GM23338 (cell line): ENCODE data around the gene ARMH1. TPM values are rescaled to one million over a fixed set of nuclear protein-coding genes. Genes with fewer than 3 reads are reported as not detected.

ENCODE experiments used
- ATAC-seq: fragments of 200-7000 bp; cut with Tn5 transposase; 3 replicates; pipeline ENCODE4 v1.9.1; 2020
- DNase-seq: peaks from one replicate; pipeline ENCODE4 v3.0.0-alpha.2; 2015; ENCODE audit warnings: low spot score
- H2AFZ ChIP-seq: fragments of 200-600 bp; sonication (generic); 2 replicates; pipeline ENCODE4 v1.8.0; 2016; ENCODE audit warnings: antibody characterized with exemption, mild to moderate bottlenecking, moderate library complexity
- H3F3A ChIP-seq: fragments of 200-600 bp; sonication (generic); replicated peaks from 2 replicates; pipeline ENCODE4 v1.8.0; 2017; ENCODE audit warnings: antibody characterized with exemption, mixed run types, low read depth
- H3K27ac ChIP-seq: fragments of 200-600 bp; sonication (generic); 2 replicates; pipeline ENCODE4 v1.6.1; 2016; ENCODE audit warnings: low read depth
- H3K27me3 ChIP-seq: fragments of 200-600 bp; sonication (generic); 2 replicates; pipeline ENCODE4 v1.8.0; 2016; ENCODE audit warnings: mild to moderate bottlenecking, mixed run types, moderate library complexity; ENCODE audit not compliant: insufficient read depth
- H3K36me3 ChIP-seq: fragments of 200-600 bp; sonication (generic); 2 replicates; pipeline ENCODE4 v1.8.0; 2016; ENCODE audit warnings: mild to moderate bottlenecking; ENCODE audit not compliant: insufficient read depth
- H3K4me1 ChIP-seq: fragments of 200-600 bp; sonication (generic); 2 replicates; pipeline ENCODE4 v1.8.0; 2016; ENCODE audit warnings: mild to moderate bottlenecking, moderate library complexity; ENCODE audit not compliant: insufficient read depth
- H3K4me2 ChIP-seq: fragments of 200-600 bp; sonication (generic); 2 replicates; pipeline ENCODE4 v1.7.1; 2017; ENCODE audit warnings: mixed run types
- H3K4me3 ChIP-seq: fragments of 200-600 bp; sonication (generic); 2 replicates; pipeline ENCODE4 v1.6.1; 2016; ENCODE audit warnings: mixed run types
- H3K79me2 ChIP-seq: fragments of 200-600 bp; sonication (generic); replicated peaks from 2 replicates; pipeline ENCODE4 v1.8.0; 2017; ENCODE audit warnings: mild to moderate bottlenecking; ENCODE audit not compliant: insufficient read depth
- H3K9me2 ChIP-seq: fragments of 200-600 bp; sonication (generic); 2 replicates; pipeline ENCODE4 v1.8.0; 2017; ENCODE audit not compliant: insufficient read depth
- H4K20me1 ChIP-seq: fragments of 200-600 bp; sonication (generic); replicated peaks from 2 replicates; pipeline ENCODE4 v1.8.0; 2017; ENCODE audit warnings: mild to moderate bottlenecking; ENCODE audit not compliant: insufficient read depth
- H3K27ac Mint-ChIP-seq: 2 replicates; pipeline ENCODE4 v1.8.0; 2020; ENCODE audit warnings: inconsistent platforms, mild to moderate bottlenecking, moderate library complexity, mixed read lengths
- H3K27me3 Mint-ChIP-seq: 3 replicates; pipeline ENCODE4 v1.8.0; 2022; ENCODE audit warnings: low read depth, mild to moderate bottlenecking, moderate library complexity, mixed read lengths, inconsistent platforms; ENCODE audit not compliant: insufficient read depth, poor library complexity
- H3K36me3 Mint-ChIP-seq: 3 replicates; pipeline ENCODE4 v1.8.0; 2021; ENCODE audit warnings: low read depth, mild to moderate bottlenecking, inconsistent platforms, moderate library complexity, mixed read lengths
- H3K4me1 Mint-ChIP-seq: 3 replicates; pipeline ENCODE4 v1.8.0; 2020; ENCODE audit warnings: mild to moderate bottlenecking, inconsistent platforms, mixed read lengths
- H3K4me3 Mint-ChIP-seq: 3 replicates; pipeline ENCODE4 v1.8.0; 2021; ENCODE audit warnings: moderate library complexity, mild to moderate bottlenecking, inconsistent platforms, mixed read lengths
- H3K9me3 Mint-ChIP-seq: 3 replicates; pipeline ENCODE4 v1.8.0; 2020; ENCODE audit warnings: moderate library complexity, mild to moderate bottlenecking, inconsistent platforms, mixed read lengths
- CREB1 ChIP-seq: fragments of 250-450 bp; sonication (Bioruptor Pico); IDR thresholded peaks from 2 replicates; pipeline ENCODE4 v1.5.0; 2020; ENCODE audit warnings: low read depth, mild to moderate bottlenecking, moderate library complexity
- CTCF ChIP-seq, 2 experiments: fragments of 200-600 bp in 1 of 2; sonication (generic) in 1 of 2; conservative IDR thresholded peaks; 2 replicates each; pipeline versions ENCODE4 v1.5.1 to v1.6.1; 2016 to 2017; ENCODE audit warnings: antibody characterized with exemption in 2 of 2, low read depth in 2 of 2, mild to moderate bottlenecking in 2 of 2, moderate library complexity in 1 of 2
- ETS1 ChIP-seq: IDR thresholded peaks from 2 replicates; pipeline ENCODE4 v1.6.1; 2016; ENCODE audit warnings: antibody characterized with exemption
- EZH2 ChIP-seq: fragments of 200-600 bp; sonication (generic); IDR thresholded peaks from one replicate; pipeline ENCODE4 v1.8.0; 2017; ENCODE audit warnings: antibody characterized with exemption, mild to moderate bottlenecking, low read depth; ENCODE audit not compliant: unreplicated experiment
- EZH2phosphoT487 ChIP-seq: fragments of 200-600 bp; sonication (generic); IDR thresholded peaks from one replicate; pipeline ENCODE4 v1.8.1; 2018; ENCODE audit warnings: antibody characterized with exemption; ENCODE audit not compliant: unreplicated experiment
- JUNB ChIP-seq: IDR thresholded peaks from one replicate; pipeline ENCODE4 v1.6.1; 2016; ENCODE audit warnings: antibody characterized with exemption; ENCODE audit not compliant: unreplicated experiment
- NANOG ChIP-seq: IDR thresholded peaks from 2 replicates; pipeline ENCODE4 v1.6.1; 2016; ENCODE audit warnings: antibody characterized with exemption, borderline replicate concordance
- POLR2AphosphoS5 ChIP-seq: IDR thresholded peaks from 2 replicates; pipeline ENCODE4 v1.6.1; 2016; ENCODE audit warnings: antibody characterized with exemption, low read depth
- REST ChIP-seq: IDR thresholded peaks from one replicate; pipeline ENCODE4 v1.6.1; 2018; ENCODE audit warnings: antibody characterized with exemption; ENCODE audit not compliant: unreplicated experiment
- STAT1 ChIP-seq: IDR thresholded peaks from one replicate; pipeline ENCODE4 v1.6.1; 2016; ENCODE audit warnings: antibody characterized with exemption; ENCODE audit not compliant: unreplicated experiment
- ZNF114 ChIP-seq: fragments of 250-450 bp; sonication (Bioruptor Pico); IDR thresholded peaks from 2 replicates; pipeline ENCODE4 v1.5.0; 2020; ENCODE audit warnings: mild to moderate bottlenecking, moderate library complexity
- ZNF331 ChIP-seq: fragments of 250-450 bp; sonication (Bioruptor Pico); IDR thresholded peaks from 2 replicates; pipeline ENCODE4 v1.5.0; 2020; ENCODE audit warnings: low read depth, mild to moderate bottlenecking, moderate library complexity
- ZNF462 ChIP-seq: fragments of 250-450 bp; sonication (Bioruptor Pico); IDR thresholded peaks from 2 replicates; pipeline ENCODE4 v1.5.0; 2020; ENCODE audit warnings: mild to moderate bottlenecking, moderate library complexity
- polyA plus RNA-seq: library from polyadenylated mRNA; unstranded; fragments of >200 nt; fragmentation: Nextera tagmentation; extraction: Ambion mirVana; gene quantifications from 2 replicates; pipeline ENCODE4 v1.2.1, GENCODE V29; 2016
- total RNA-seq: library from RNA; depleted of rRNA; stranded (reverse); fragments of >200 nt; shearing (Covaris generic); gene quantifications from 2 replicates; pipeline ENCODE4 v1.2.3, GENCODE V29; 2014

Gene ARMH1
- total and polyA plus RNA-seq, 2 experiments from 2014 or later = 0.31 TPM; not detected in 1

GRCh38 chr1:44720281-44720680 is 45.8 kb downstream of the ARMH1 start:
- DNase-seq (no peak), ATAC-seq (no peak)
- no peak overlapping the region for H3K4me3 Mint-ChIP-seq
- no peaks in the 10 kb centered on the region for H3K9me2 ChIP-seq
- no peaks in the 10 kb centered on the region for H3K27me3 ChIP-seq
- 0 out of 2 replicates have a peak, but pooled peaks cover 3% of the 10 kb centered on the region for H3F3A ChIP-seq
- H3K4me1 Mint-ChIP-seq = no peaks in the 10 kb centered on the region; the same call in 2 of the 3 replicates
- H3K4me3 ChIP-seq = no peak overlapping the region
- no peak overlapping the region for H2AFZ ChIP-seq
- H3K27ac Mint-ChIP-seq = no peak overlapping the region
- H3K4me1 ChIP-seq = no peaks in the 10 kb centered on the region
- no peak overlapping the region for H3K4me2 ChIP-seq
- no peak for TF ChIP-seq ZNF114 (CRISPR knock-in tag)
- no peak for TF ChIP-seq CREB1
- TF ChIP-seq CTCF (conservative IDR thresholded peaks at IDR 0.05; ENCODE audit: low read depth in 2 of 2) = no peak
- TF ChIP-seq POLR2AphosphoS5 = no peak
- TF ChIP-seq ETS1 = no peak
- no peak for TF ChIP-seq STAT1
- TF ChIP-seq ZNF462 (CRISPR knock-in tag) = no peak
- TF ChIP-seq REST = no peak
- TF ChIP-seq EZH2phosphoT487 = no peak
- TF ChIP-seq ZNF331 = no peak
- TF ChIP-seq EZH2 = no peak
- no peak for TF ChIP-seq JUNB
- TF ChIP-seq NANOG = no peak
- no peaks in the 10 kb centered on the region for H3K36me3 ChIP-seq
- no peaks in the 10 kb centered on the region for H4K20me1 ChIP-seq
- no peak overlapping the region for H3K27ac ChIP-seq
- H3K36me3 Mint-ChIP-seq = no peaks in the 10 kb centered on the region
- H3K9me3 Mint-ChIP-seq = no peaks in the 10 kb centered on the region; the same call in 2 of the 3 replicates
- no peaks in the 10 kb centered on the region for H3K79me2 ChIP-seq
- peaks cover 12% of the 10 kb centered on the region for H3K27me3 Mint-ChIP-seq
